Astrocyte of the cerebellum (primary cell): ENCODE results near the gene TRAF7.

Experiments
- DNase-seq: peaks from one replicate; pipeline ENCODE4 v3.0.0-alpha.2; 2011; ENCODE audit warnings: low read depth
- H3K4me3 ChIP-seq: 2 replicates; pipeline ENCODE4 v1.5.1; 2011; ENCODE audit warnings: mild to moderate bottlenecking, low read depth, low read length, moderate library complexity
- in situ Hi-C: cut with HindIII; loops from 2 replicates; pipeline ENCODE4 v1.10.0; 2017; ENCODE audit warnings: low sequenced_read_pairs
- TF ChIP-seq, protein P1 (sequence below): IDR thresholded peaks from 2 replicates; pipeline ENCODE4 v1.5.1; 2012; ENCODE audit warnings: low read length, low read depth, moderate library complexity, mild to moderate bottlenecking; ENCODE audit errors: missing control alignments

The TRAF7 gene

DNA sequence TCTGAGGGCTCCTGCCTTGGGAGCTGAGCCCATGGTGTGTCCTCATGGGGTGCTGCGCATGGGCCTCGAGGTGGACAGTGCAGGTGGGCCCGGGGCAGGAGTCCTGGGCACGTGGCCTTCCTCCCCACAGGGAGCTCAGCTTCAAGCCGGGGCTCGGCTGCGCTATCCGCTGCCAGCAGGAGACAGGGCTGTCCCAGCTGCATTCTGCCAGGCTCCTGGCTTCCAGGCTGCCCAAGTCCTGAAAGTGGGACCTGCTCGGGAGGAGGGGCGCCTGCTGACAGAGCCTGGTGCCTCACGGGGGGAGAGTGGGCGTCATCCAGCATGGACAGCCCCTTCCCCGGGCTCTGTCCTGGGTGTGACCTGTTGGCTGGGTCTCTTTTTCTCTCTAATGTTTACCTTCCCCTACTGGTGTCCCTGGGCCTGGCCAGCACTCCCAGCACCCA, 7.1 kb downstream of the TRAF7 start:
- H3K4me3 ChIP-seq: no peak overlapping the region
- in situ Hi-C loops: loop anchor here (10.0 kb wide), 3 partner anchors 88 to 262 kb away; partner anchors contain the start of gene CCNF
- TF ChIP-seq, protein P1, sequence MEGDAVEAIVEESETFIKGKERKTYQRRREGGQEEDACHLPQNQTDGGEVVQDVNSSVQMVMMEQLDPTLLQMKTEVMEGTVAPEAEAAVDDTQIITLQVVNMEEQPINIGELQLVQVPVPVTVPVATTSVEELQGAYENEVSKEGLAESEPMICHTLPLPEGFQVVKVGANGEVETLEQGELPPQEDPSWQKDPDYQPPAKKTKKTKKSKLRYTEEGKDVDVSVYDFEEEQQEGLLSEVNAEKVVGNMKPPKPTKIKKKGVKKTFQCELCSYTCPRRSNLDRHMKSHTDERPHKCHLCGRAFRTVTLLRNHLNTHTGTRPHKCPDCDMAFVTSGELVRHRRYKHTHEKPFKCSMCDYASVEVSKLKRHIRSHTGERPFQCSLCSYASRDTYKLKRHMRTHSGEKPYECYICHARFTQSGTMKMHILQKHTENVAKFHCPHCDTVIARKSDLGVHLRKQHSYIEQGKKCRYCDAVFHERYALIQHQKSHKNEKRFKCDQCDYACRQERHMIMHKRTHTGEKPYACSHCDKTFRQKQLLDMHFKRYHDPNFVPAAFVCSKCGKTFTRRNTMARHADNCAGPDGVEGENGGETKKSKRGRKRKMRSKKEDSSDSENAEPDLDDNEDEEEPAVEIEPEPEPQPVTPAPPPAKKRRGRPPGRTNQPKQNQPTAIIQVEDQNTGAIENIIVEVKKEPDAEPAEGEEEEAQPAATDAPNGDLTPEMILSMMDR: no peak
- no peak for DNase-seq

DNA sequence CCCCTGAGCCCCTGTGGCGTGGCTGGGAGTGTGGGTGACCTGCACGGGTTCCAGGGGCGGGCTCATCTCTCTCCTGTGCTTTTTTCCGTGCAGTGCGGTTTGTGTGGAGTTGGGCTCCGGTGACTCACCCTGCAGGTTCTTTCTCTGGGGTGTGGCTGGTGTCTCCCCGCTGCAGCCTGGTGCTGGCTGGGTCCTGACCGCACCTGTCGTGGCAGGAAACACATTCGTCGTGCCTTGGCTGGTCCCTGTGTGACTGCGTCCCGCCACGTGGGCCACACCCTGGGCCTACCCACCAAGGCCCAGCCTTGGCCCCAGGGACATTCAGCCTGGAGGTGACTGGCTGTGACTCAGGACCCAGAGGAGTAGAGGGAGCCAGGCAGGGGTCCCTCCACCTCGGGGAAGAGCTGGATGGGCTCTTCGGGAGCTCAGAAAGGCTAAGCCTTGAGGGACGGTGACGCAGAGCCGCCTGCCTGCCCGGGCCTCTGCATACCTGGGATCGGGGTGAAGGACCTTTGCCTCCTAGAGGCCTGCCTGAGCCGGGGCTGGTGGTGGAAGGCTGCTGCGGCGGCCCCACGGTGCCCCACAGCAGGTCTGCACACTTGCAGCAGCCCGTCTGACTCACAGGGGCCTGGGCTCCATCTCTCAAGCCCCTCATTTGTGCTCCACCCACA, 7.8 kb downstream of the TRAF7 start:
- TF ChIP-seq, protein P1: no peak
- DNase-seq: no peak
- no peak overlapping the region for H3K4me3 ChIP-seq
- in situ Hi-C loops: loop anchor here (10.0 kb wide), 3 partner anchors 89 to 261 kb away; partner anchors contain the start of gene CCNF

DNA sequence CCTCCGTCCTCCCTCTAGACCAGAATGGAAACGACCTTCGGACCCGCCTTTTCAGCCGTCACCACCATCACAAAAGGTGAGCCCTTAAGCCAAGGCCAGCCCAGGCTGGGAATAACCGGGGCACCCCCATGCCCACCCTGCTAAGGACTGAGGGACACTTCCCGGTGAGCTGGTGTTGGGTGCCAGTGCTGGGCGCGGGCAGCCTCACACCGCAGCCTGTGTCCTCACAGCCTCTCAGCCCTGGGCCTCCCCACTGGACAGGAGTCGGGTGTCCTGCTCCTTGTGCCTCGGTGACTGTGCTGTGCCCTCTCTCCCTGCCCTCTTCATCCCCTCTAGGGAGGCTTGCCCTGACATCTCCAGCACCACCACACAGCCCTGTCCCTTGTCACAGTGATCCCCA, 10.3 kb downstream of the TRAF7 start:
- TF ChIP-seq, protein P1: no peak
- DNase-seq: no peak
- in situ Hi-C loops: loop anchor here (10.0 kb wide), 3 partner anchors 91 to 259 kb away; partner anchors contain the start of gene CCNF
- H3K4me3 ChIP-seq: no peak overlapping the region

DNA sequence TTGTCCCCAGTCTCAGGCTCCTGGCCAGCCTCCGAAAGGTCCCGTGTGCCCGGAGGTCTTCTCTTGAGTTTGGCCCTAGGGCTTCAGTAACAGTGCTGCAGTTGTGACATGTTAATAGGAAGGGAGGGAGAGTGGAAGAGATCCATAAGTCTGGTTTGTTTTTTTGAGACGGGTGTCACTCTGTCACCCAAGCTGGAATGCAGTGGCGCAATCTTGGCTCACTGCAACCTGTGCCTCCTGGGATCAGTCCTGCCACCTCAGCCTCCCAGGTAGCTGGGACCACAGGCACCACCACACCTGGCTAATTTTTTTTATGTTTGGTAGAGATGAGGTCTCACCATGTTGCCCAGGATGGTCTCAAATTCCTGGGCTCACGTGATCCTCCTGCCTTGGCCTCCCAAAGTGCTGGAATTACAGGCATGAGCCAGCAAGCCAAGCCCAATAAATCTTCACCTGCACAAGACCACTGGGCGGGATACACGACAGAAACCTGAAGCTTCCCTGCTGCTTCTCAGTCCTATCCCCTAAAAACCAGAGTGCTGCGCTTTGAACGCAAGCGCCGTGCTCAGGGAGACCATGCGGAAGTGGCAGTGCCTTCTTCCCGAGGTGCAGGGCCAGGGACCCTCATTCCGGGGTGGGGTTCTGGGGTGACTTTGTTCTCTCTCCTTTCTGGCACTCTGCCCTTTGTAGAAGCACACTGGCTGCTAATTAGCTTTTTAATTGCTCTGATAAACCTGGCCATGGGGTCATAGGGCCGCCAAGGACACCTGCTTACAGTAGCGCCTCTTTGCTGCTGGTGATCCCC, 10.9 kb downstream of the TRAF7 start:
- no peak overlapping the region for H3K4me3 ChIP-seq
- DNase-seq: no peak
- TF ChIP-seq, protein P1: no peak
- in situ Hi-C loops: loop anchor here (10.0 kb wide), 3 partner anchors 92 to 258 kb away; partner anchors contain the start of gene CCNF

DNA sequence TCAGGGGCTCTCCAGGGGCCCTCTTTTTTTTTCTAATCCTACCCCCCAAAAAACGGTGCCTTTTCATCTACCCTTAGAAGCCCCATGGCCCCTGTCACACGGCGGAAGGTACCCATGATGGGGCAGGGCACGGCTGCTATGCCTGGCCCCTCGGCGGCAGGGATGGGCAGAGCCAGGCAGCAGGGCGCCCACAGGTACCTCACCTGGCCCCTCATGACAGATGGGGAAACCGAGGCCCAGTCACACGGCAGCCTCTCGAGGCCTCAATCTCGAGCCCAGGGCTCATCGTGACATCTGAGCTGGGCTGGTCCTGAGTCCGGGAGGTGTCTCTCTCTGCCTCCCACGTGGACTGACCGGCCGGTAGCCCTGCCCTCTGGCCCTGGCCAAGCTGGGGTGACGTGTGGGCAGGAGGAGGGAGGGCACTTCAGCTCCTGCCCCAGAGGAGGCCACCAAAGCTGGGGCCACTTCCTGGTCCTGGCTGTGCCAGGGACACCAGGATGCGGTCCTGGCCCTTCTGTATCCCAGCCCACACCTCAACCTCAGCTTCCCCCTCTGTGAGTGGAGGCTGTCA, 11.6 kb downstream of the TRAF7 start:
- TF ChIP-seq, protein P1: no peak
- in situ Hi-C loops: loop anchor here (10.0 kb wide), 3 partner anchors 92 to 258 kb away; partner anchors contain the start of gene CCNF
- DNase-seq: no peak
- H3K4me3 ChIP-seq: no peak overlapping the region

DNA sequence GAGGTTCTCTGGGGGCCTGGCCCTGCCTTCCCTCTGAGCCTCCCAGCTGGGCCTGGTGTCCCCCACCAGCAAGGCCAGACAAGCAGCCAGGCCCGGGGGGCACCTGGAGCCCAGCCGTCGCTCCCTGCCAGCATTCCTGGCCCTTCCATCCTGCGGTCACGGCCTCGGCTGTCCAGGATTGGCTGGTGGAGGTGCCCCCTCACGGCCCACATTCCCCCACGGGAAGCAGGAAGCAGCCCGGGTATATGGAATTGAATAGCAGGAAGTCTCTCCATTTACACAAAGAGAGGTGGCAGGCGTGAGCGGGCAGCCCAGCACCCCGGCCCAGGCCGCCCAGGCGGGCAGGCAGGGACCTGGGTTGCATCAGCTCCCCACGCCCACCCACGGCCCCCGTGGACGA, 14.5 kb downstream of the TRAF7 start:
- DNase-seq: no peak
- no peak overlapping the region for H3K4me3 ChIP-seq
- TF ChIP-seq, protein P1: no peak
- in situ Hi-C loops: no loop called here
